IMR-90 (cell line): ENCODE data around the gene IFNE. TPM values are rescaled to one million over a fixed set of nuclear protein-coding genes. Genes with fewer than 3 reads are reported as not detected.
A peak's percentile ranks its signal among the peaks of the same experiment; 100 is the strongest.

Source experiments
- ATAC-seq: fragments of 200-7000 bp; cut with Tn5 transposase; 2 replicates; pipeline ENCODE4 v1.9.1; 2020; ENCODE audit warnings: low read depth, mild to moderate bottlenecking, moderate library complexity
- BruUV-seq: library from RNA; stranded (reverse); fragments of 400-500 nt; replicated peaks from 2 replicates; lab custom pipeline; 2021; lab: Mats Ljungman, UMichigan
- CTCF ChIA-PET: fragments of 300-600 bp; formaldehyde crosslinking; extraction: SDS; loops from one replicate; lab custom pipeline; 2021; ENCODE audit warnings: antibody characterized with exemption; lab: Yijun Ruan, JAX
- POLR2A ChIA-PET: fragments of 300-600 bp; sonication (Branson Sonifier 250); formaldehyde crosslinking; loops from one replicate; lab custom pipeline; 2022; ENCODE audit warnings: antibody characterized with exemption; ENCODE audit not compliant: unreplicated experiment; lab: Charles Lee
- DNase-seq: peaks from one replicate; pipeline ENCODE4 v3.0.0; 2013
- H2AFZ ChIP-seq: replicated peaks from 2 replicates; pipeline ENCODE3; 2013; ENCODE audit warnings: low read length, mild to moderate bottlenecking; ENCODE audit not compliant: poor library complexity
- H2AK5ac ChIP-seq: 2 replicates; pipeline ENCODE4 v1.6.1; 2013; ENCODE audit warnings: low read depth, low read length, inconsistent platforms
- H2AK9ac ChIP-seq: replicated peaks from 2 replicates; pipeline ENCODE3; 2013; ENCODE audit warnings: mild to moderate bottlenecking, low read depth, low read length, moderate library complexity; ENCODE audit not compliant: poor library complexity
- H2BK120ac ChIP-seq: 2 replicates; pipeline ENCODE4 v1.6.1; 2013; ENCODE audit warnings: low read depth, low read length, inconsistent platforms
- H2BK15ac ChIP-seq: 3 replicates; pipeline ENCODE4 v1.6.1; 2013; ENCODE audit warnings: low read depth, low read length, inconsistent platforms
- H2BK20ac ChIP-seq: 2 replicates; pipeline ENCODE4 v1.6.1; 2013; ENCODE audit warnings: low read depth, mild to moderate bottlenecking, inconsistent platforms, low read length, moderate library complexity
- H2BK5ac ChIP-seq: 2 replicates; pipeline ENCODE4 v1.6.1; 2013; ENCODE audit warnings: mild to moderate bottlenecking, low read depth, low read length, inconsistent platforms; ENCODE audit not compliant: poor library complexity, severe bottlenecking
- H3K14ac ChIP-seq: replicated peaks from 2 replicates; pipeline ENCODE4 v1.6.1; 2013; ENCODE audit warnings: low read depth, low read length, inconsistent platforms
- H3K18ac ChIP-seq: 2 replicates; pipeline ENCODE4 v1.6.1; 2013; ENCODE audit warnings: low read depth, low read length, control low read depth
- H3K23ac ChIP-seq: 2 replicates; pipeline ENCODE4 v1.6.1; 2013; ENCODE audit warnings: low read depth, low read length, inconsistent platforms
- H3K27ac ChIP-seq: 2 replicates; pipeline ENCODE4 v1.5.1; 2013; ENCODE audit warnings: mild to moderate bottlenecking, control low read depth, low read length; ENCODE audit not compliant: insufficient read depth
- H3K27me3 ChIP-seq: 2 replicates; pipeline ENCODE4 v1.6.1; 2013; ENCODE audit warnings: low read length; ENCODE audit not compliant: control insufficient read depth, insufficient read depth
- H3K36me3 ChIP-seq: 2 replicates; pipeline ENCODE4 v1.6.1; 2013; ENCODE audit warnings: low read length, mixed read lengths; ENCODE audit not compliant: control insufficient read depth, insufficient read depth
- H3K4ac ChIP-seq: 2 replicates; pipeline ENCODE4 v1.6.1; 2013; ENCODE audit warnings: low read depth, low read length, inconsistent platforms
- H3K4me1 ChIP-seq: 2 replicates; pipeline ENCODE4 v1.6.1; 2013; ENCODE audit warnings: low read length, mixed read lengths; ENCODE audit not compliant: control insufficient read depth, insufficient read depth
- H3K4me2 ChIP-seq: 2 replicates; pipeline ENCODE4 v1.6.1; 2013; ENCODE audit warnings: low read depth, mild to moderate bottlenecking, control low read depth, low read length, moderate library complexity
- H3K4me3 ChIP-seq: 2 replicates; pipeline ENCODE4 v1.5.1; 2013; ENCODE audit warnings: low read depth, mild to moderate bottlenecking, control low read depth, low read length, moderate library complexity; ENCODE audit not compliant: insufficient read depth
- H3K56ac ChIP-seq: 2 replicates; pipeline ENCODE4 v1.6.1; 2013; ENCODE audit warnings: low read length, inconsistent platforms; ENCODE audit not compliant: insufficient read depth; ENCODE audit errors: extremely low read depth
- H3K79me1 ChIP-seq, 2 experiments: 2 replicates each; pipeline ENCODE4 v1.6.1; 2013; ENCODE audit warnings: low read length in 2 of 2, inconsistent platforms in 1 of 2, low read depth in 1 of 2
- H3K9ac ChIP-seq: 2 replicates; pipeline ENCODE4 v1.6.1; 2013; ENCODE audit warnings: low read depth, low read length, control low read depth
- H3K9me1 ChIP-seq: 2 replicates; pipeline ENCODE4 v1.6.1; 2013; ENCODE audit warnings: low read length, inconsistent platforms; ENCODE audit not compliant: insufficient read depth
- H3K9me3 ChIP-seq: 2 replicates; pipeline ENCODE4 v1.6.1; 2013; ENCODE audit warnings: low read length; ENCODE audit not compliant: control insufficient read depth, insufficient read depth
- H4K20me1 ChIP-seq: 2 replicates; pipeline ENCODE4 v1.6.1; 2013; ENCODE audit warnings: low read length, inconsistent platforms; ENCODE audit not compliant: insufficient read depth
- H4K5ac ChIP-seq: 2 replicates; pipeline ENCODE4 v1.6.1; 2013; ENCODE audit warnings: mild to moderate bottlenecking, low read depth, low read length, control low read depth
- H4K8ac ChIP-seq, 2 experiments: 2 replicates each; pipeline ENCODE4 v1.6.1; 2013; ENCODE audit warnings: low read depth in 2 of 2, low read length in 2 of 2, control low read depth in 1 of 2, inconsistent platforms in 1 of 2
- H4K91ac ChIP-seq: 2 replicates; pipeline ENCODE4 v1.6.1; 2013; ENCODE audit warnings: low read depth, low read length, inconsistent platforms; ENCODE audit not compliant: insufficient read depth
- MAZ ChIP-seq: IDR thresholded peaks from 2 replicates; pipeline ENCODE4 v1.6.1; 2012; ENCODE audit warnings: low read depth, mild to moderate bottlenecking, low read length, improper control_type of control experiment, moderate library complexity, borderline replicate concordance
- RAD21 ChIP-seq: IDR thresholded peaks from 2 replicates; pipeline ENCODE4 v1.6.1; 2012; ENCODE audit warnings: low read length, improper control_type of control experiment
- SMC3 ChIP-seq: fragments of 150-350 bp; IDR thresholded peaks from 2 replicates; pipeline ENCODE4 v1.6.1; 2016; ENCODE audit warnings: low read depth, mild to moderate bottlenecking, antibody characterized with exemption, low read length, moderate library complexity
- WGBS, 2 experiments: methylation state at CpG; one replicate each; pipeline versions ENCODE4 v1.1.5 to v1.1.7; 2013; ENCODE audit warnings: missing lambda C conversion rate in 2 of 2; ENCODE audit not compliant: insufficient read length in 1 of 2; ENCODE audit errors: extremely low coverage in 2 of 2; 5-methylcytosine and 5-hydroxymethylcytosine counted together
- dilution Hi-C: fragments of 300-500 bp; cut with HindIII; formaldehyde crosslinking; loops from one replicate; pipeline ENCODE4 v1.14.3; 2018; ENCODE audit warnings: low sequenced_read_pairs; ENCODE audit not compliant: unreplicated experiment
- in situ Hi-C: fragments of 300-500 bp; cut with MboI; formaldehyde crosslinking; loops from 3 replicates; pipeline ENCODE4 v1.14.3; 2019; ENCODE audit warnings: low sequenced_read_pairs, inconsistent platforms, mixed read lengths
- intact Hi-C: fragments of 100-400 bp; cut with micrococcal nuclease; formaldehyde crosslinking; loops from 2 replicates; pipeline ENCODE4 v1.10.0; 2022
- polyA plus RNA-seq, 3 experiments: library from polyadenylated mRNA; depleted of rRNA; stranded (reverse); fragments of >200 nt; gene quantifications; 2 replicates each; pipeline ENCODE4 v1.2.3, GENCODE V29; 2012; ENCODE audit warnings: low replicate concordance in 1 of 3
- total RNA-seq: library from RNA; depleted of rRNA; stranded (reverse); fragments of >200 nt; gene quantifications from 2 replicates; pipeline ENCODE4 v1.2.3, GENCODE V29; 2012
- TF ChIP-seq, protein P1 (sequence below): conservative IDR thresholded peaks from 2 replicates; pipeline ENCODE4 v1.5.1; 2012; ENCODE audit warnings: mild to moderate bottlenecking, low read depth, low read length, improper control_type of control experiment

IFNE gene
- total and polyA plus RNA-seq, 2 of the 4 experiments (the other 2 are of a cell fraction): 1.4 to 1.8 TPM

DNA sequence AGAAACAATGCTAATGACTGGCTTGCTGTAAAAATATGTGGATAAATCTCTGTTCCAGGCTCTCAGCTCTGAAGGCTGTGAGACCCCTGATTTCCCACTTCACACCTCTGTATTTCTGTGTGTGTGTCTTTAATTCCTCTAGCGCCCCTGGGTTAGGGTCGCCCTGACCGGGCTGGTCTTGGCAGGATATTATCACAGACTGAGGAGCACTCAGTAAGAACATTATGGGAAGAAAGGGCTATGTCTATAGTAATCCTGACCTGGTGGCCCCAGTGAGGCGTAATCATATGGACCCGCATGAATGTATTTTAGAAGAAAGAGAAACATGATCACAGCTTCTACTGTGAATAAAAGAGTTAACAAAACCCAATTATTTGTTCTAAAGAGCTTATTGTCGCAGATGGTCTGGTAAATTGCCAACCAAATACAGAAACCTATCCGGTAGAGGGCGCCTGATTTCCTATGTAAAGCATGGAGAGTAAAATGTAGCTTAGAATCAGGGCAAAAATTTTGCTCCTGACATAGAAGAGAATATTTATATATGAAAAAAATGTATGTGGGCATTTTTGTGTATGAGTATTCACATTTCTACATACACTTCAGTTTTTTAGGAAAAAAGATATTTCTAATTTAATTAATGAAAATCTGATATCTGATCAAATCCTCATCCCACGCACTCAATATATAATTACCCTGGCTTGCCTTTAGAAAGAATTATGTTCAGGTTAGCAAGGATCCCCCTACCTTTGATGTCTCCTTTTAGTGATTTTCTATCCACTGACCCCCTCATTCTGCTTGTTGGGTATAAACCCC is 47.7 kb downstream of the IFNE start:
- in situ Hi-C loops (no loop called here), intact Hi-C loops (loop anchor here (1.0 kb wide), 2 partner anchors 115 to 355 kb away; no protein-coding TSS in a partner anchor), dilution Hi-C loops (no loop called here)
- no peak overlapping the region for H2AFZ ChIP-seq
- no peak overlapping the region for H2BK20ac ChIP-seq
- ChIA-PET POLR2A (no interaction called here), CTCF (interaction anchor here (0.6 to 1.6 kb wide), 11 partner anchors 9 to 360 kb away, joined by 3 to 5 read pairs (median 3); no protein-coding TSS in a partner anchor)
- no peak overlapping the region for H3K14ac ChIP-seq
- no peak overlapping the region for H3K4me2 ChIP-seq
- no peak overlapping the region for H4K8ac ChIP-seq
- H3K9ac ChIP-seq: no peak overlapping the region
- no peak overlapping the region for H3K4ac ChIP-seq
- H2AK9ac ChIP-seq: no peak overlapping the region
- BruUV-seq: no TSS peak
- H4K20me1 ChIP-seq: no peaks in the 10 kb centered on the region
- no peak overlapping the region for H3K23ac ChIP-seq
- H3K9me1 ChIP-seq: no peaks in the 10 kb centered on the region
- H3K4me3 ChIP-seq: no peak overlapping the region
- H2AK5ac ChIP-seq: no peak overlapping the region
- H3K79me1 ChIP-seq: no peaks in the 10 kb centered on the region
- H3K27me3 ChIP-seq: peaks cover 8% of the 10 kb centered on the region
- TF ChIP-seq MAZ (no peak), RAD21 (peak; percentile 55), SMC3 (peak; percentile 66)
- TF ChIP-seq, protein P1, sequence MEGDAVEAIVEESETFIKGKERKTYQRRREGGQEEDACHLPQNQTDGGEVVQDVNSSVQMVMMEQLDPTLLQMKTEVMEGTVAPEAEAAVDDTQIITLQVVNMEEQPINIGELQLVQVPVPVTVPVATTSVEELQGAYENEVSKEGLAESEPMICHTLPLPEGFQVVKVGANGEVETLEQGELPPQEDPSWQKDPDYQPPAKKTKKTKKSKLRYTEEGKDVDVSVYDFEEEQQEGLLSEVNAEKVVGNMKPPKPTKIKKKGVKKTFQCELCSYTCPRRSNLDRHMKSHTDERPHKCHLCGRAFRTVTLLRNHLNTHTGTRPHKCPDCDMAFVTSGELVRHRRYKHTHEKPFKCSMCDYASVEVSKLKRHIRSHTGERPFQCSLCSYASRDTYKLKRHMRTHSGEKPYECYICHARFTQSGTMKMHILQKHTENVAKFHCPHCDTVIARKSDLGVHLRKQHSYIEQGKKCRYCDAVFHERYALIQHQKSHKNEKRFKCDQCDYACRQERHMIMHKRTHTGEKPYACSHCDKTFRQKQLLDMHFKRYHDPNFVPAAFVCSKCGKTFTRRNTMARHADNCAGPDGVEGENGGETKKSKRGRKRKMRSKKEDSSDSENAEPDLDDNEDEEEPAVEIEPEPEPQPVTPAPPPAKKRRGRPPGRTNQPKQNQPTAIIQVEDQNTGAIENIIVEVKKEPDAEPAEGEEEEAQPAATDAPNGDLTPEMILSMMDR: peak; percentile 72
- peak; percentile 73 for DNase-seq
- H3K56ac ChIP-seq: no peak overlapping the region
- no peak overlapping the region for H2BK15ac ChIP-seq
- WGBS, 2 experiments: no CpG with 5 or more reads among the region's 9 CpGs
- H4K5ac ChIP-seq: no peak overlapping the region
- H2BK5ac ChIP-seq: no peak overlapping the region
- ATAC-seq: peak; percentile 48; the same call in 1 of the 2 replicates
- H3K9me3 ChIP-seq: no peaks in the 10 kb centered on the region
- no peaks in the 10 kb centered on the region for H3K36me3 ChIP-seq
- H4K91ac ChIP-seq: no peak overlapping the region
- H3K18ac ChIP-seq: no peak overlapping the region
- H3K27ac ChIP-seq: no peak overlapping the region
- H2BK120ac ChIP-seq: no peak overlapping the region
- no peaks in the 10 kb centered on the region for H3K4me1 ChIP-seq
